GM19395 (cell line): Measurements from ENCODE around the gene LTBP4.
"Not testable (repeated sequence)": the region's sequence is repeated elsewhere in the genome, so short reads cannot be mapped to it uniquely, and the experiment has no call there.

Experiments used
- ATAC-seq: cut with Tn5 transposase; IDR thresholded peaks from one replicate; pipeline ENCODE4 v1.9.1; 2021; ENCODE audit warnings: mild to moderate bottlenecking, moderate library complexity; ENCODE audit not compliant: unreplicated experiment

LTBP4 gene

GRCh38 chr19:40576585-40577451 lies 24.4 kb upstream of the LTBP4 start, which contains the start of gene SHKBP1:
Gene SHKBP1 (plus strand): TSS chr19:40576873. CDS start chr19:40576900, 27 bp downstream.
- peak; percentile 95 for ATAC-seq

DNA sequence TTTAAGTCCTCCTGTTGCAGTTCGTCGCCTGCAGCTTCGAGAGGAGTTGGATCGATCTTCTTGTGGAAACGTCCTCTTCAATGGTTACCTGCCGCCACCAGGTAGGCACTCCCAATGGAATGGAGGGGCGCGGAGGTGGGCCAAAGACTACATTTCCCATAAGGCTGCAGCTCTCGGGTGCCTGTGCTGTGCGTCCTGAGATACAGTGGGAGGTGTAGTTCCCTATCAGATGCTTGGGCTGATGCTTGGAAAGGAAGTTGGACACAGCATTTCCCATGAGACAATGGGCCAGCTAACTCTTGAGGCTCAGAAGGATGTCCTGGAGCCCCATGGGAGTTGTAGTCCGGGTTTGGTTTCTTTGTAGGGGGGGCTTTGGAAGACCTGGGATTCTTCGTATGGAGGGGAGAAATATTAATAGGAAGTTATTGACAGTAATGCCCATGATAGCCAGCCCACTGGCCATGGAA lies 22.7 kb upstream of the LTBP4 start:
- no peak for ATAC-seq

- no peak for ATAC-seq
Observed at GRCh38 chr19:40580619-40581018, 20.6 kb upstream of the LTBP4 start.

GRCh38 chr19:40581531-40581930 lies 19.6 kb upstream of the LTBP4 start:
- no peak for ATAC-seq

DNA sequence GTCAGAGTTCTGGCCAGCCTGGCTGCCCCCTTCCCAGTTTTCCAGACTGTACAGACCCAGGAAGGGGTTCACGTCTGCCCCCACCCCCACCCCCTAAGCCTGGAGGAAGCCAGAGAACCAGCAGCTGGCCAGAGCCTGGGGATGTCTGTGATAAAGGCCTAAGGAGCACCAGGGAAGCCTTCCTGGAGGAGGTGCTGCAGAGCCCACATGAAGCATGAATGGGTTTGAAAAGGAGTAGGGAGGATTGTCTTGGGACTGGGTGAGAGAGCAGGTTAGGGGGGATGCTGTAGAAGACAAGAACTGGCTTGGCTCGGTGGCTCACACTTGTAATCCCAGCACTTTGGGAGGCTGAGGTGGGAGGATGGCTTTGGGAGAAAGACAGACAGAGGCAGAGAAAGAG lies 18.7 kb upstream of the LTBP4 start:
- ATAC-seq, result no peak

- no peak for ATAC-seq
Observed at GRCh38 chr19:40583283-40583682, 17.9 kb upstream of the LTBP4 start.

DNA sequence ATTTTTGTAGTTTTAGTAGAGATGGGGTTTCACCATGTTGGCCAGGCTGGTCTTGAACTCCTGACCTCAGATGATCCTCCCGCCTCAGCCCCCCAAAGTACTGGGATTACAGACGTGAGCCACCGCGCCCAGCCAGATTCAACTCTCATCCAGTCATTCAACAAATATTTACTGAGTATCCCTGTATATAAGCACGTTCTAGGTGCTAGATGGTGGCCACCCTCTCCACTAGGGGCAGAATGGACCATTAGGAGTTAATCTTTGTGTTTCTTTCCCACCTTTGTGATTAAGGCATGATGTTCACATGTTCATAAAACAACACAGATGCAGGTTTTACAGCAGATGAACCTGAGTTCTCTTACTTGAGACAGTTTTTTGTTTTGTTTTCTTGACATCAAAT lies 17.2 kb upstream of the LTBP4 start:
- ATAC-seq, result no peak

- ATAC-seq, result no peak
Observed at GRCh38 chr19:40585241-40585981, 15.8 kb upstream of the LTBP4 start.

DNA sequence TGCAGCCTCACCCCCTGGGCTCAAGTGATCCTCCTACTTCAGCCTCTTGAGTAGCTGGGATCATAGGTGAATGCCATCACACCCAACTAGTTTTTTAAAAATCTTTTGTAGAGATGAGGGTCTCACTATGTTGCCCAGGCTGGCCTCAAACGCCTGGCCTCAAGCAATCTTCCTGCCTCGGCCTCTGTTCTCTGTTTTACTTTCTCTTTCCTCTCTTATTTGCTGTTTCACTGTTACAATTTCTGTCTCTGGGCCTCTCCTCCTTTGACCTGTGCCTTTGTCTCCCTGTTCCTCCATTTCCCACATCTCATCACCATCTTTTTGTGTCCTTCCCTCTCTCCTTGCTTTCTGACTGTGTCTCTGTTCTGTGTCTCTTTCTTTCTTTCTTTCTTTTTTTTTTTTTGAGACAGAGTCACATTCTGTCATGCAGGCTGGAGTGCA lies 15.2 kb upstream of the LTBP4 start:
- ATAC-seq, result no peak

GRCh38 chr19:40586611-40587010 lies 14.6 kb upstream of the LTBP4 start:
- no peak for ATAC-seq

DNA sequence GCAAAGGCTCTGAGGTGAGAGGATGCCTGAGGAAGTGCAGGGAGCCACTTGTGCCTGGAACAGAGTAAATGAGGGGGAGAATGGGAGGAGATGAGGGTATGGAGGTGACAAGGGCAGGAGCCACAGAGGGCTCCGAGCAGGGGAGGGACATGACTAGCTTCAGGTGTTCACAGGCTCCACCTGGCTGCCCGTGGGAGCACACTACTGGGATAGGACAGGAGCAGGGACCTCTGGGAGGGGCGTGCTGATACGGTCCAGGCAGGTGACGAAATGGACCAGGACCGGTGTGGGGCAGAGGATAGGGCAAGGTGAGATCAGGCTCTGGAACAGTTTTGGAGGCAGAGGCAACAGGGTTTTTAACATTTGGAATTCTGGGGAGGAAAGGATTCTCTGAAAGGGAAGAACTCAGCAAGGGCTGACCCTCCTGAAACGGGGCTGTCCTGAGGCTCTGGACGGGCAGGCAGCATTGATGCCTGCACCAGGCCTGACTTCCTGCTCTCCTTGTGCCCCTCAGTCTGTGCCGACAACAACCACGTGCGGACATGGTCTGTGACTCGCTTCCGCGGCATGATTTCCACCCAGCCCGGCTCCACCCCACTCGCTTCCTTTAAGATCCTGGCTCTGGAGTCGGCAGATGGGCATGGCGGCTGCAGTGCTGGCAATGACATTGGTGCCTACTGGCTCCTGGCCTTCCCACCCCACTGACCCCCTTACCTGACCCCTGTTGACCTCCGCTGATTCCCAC lies 12.9 kb upstream of the LTBP4 start:
- ATAC-seq, result no peak

- ATAC-seq, result no peak
Observed at GRCh38 chr19:40588926-40589569, 12.1 kb upstream of the LTBP4 start.

- ATAC-seq, result no peak
Observed at GRCh38 chr19:40589591-40590429, 11.4 kb upstream of the LTBP4 start.

DNA sequence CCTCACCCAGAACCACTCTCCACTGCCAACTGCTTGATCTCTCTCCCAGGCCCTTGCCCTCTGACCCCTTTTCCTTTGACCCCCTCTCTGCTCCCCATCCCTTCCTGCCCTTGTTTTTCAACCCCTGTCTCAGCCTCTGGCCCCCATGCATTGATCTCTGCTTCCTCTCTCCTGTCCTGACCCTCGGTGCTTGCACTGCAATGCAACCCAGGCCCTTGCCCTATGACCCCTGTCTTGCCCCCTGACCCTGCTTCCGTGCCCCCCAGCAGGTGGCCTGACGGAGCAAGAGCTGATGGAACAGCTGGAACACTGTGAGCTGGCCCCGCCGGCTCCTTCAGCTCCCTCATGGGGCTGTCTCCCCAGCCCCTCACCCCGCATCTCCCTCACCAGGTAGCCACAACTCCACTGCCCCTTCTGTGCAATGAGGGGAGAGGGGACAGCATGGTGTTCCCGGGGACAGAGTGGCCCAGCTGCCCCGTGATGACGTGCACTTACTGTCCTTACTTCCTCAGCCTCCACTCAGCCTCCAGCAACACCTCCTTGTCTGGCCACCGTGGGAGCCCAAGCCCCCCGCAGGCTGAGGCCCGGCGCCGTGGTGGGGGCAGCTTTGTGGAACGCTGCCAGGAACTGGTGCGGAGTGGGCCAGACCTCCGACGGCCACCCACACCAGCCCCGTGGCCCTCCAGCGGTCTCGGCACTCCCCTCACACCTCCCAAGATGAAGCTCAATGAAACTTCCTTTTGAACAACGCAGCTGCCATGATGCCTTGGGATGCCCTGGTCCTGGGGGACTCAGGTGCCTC lies 10.5 kb upstream of the LTBP4 start:
- no peak for ATAC-seq

GRCh38 chr19:40591724-40592123 lies 9.4 kb upstream of the LTBP4 start:
- not testable (repeated sequence) for ATAC-seq

DNA sequence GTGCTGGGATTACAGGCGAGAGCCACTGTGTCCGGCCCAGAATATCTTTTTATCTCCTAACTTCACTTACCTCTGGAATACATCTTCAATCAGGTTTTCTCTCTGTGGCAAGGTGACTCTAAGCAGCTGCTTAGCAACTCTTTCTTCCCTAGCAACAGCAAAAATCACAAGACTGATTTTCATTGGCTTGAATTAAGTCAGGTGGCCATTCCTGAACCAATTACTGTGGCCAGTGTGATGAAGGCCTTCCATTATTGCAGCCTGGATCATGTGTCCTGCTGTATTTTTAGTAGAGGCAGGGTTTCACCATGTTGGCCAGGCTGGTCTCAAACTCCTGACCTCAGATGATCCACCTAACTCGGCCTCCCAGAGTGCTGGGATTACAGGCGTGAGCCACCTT lies 9.0 kb upstream of the LTBP4 start:
- ATAC-seq, result no peak

- ATAC-seq, result no peak
Observed at GRCh38 chr19:40594255-40594654, 6.9 kb upstream of the LTBP4 start.

GRCh38 chr19:40594657-40595091 lies 6.5 kb upstream of the LTBP4 start:
- no peak for ATAC-seq
